Neuronal stem cell (in vitro differentiated cells): Measurements from ENCODE around the gene RSAD1.

Experiments used
- DNase-seq: peaks from one replicate; pipeline ENCODE4 v3.0.0-alpha.2; 2013; ENCODE audit warnings: low spot score
- H2AFZ ChIP-seq: one replicate; pipeline ENCODE4 v1.6.1; 2013; ENCODE audit warnings: mild to moderate bottlenecking, low read length, inconsistent platforms
- H2AK5ac ChIP-seq: 2 replicates; pipeline ENCODE4 v1.6.1; 2013; ENCODE audit warnings: low read depth, mild to moderate bottlenecking, inconsistent platforms, low read length, moderate library complexity, mixed read lengths
- H2BK120ac ChIP-seq: 2 replicates; pipeline ENCODE4 v1.6.1; 2013; ENCODE audit warnings: low read depth, mild to moderate bottlenecking, inconsistent platforms, low read length, moderate library complexity, mixed read lengths
- H2BK12ac ChIP-seq: one replicate; pipeline ENCODE4 v1.6.1; 2013; ENCODE audit warnings: low read length, inconsistent platforms
- H2BK15ac ChIP-seq: 2 replicates; pipeline ENCODE4 v1.6.1; 2013; ENCODE audit warnings: mild to moderate bottlenecking, low read length, inconsistent platforms, mixed read lengths
- H2BK5ac ChIP-seq: one replicate; pipeline ENCODE4 v1.6.1; 2013; ENCODE audit warnings: inconsistent platforms, mild to moderate bottlenecking, low read length, moderate library complexity
- H3K14ac ChIP-seq: one replicate; pipeline ENCODE4 v1.6.1; 2013; ENCODE audit warnings: low read length, inconsistent platforms
- H3K18ac ChIP-seq: 2 replicates; pipeline ENCODE4 v1.6.1; 2013; ENCODE audit warnings: low read length, inconsistent platforms
- H3K23ac ChIP-seq: 2 replicates; pipeline ENCODE4 v1.6.1; 2013; ENCODE audit warnings: low read depth, mild to moderate bottlenecking, mixed read lengths, low read length, inconsistent platforms; ENCODE audit not compliant: poor library complexity
- H3K27ac ChIP-seq: replicated peaks from 3 replicates; pipeline ENCODE4 v1.5.1; 2013; ENCODE audit warnings: low read length, inconsistent platforms
- H3K27me3 ChIP-seq, 3 experiments: 2 replicates each; pipeline ENCODE4 v1.6.1; 2013; ENCODE audit warnings: low read length in 3 of 3, mild to moderate bottlenecking in 2 of 3, inconsistent platforms in 1 of 3, low read depth in 1 of 3, mixed read lengths in 1 of 3, moderate library complexity in 1 of 3; ENCODE audit not compliant: control insufficient read depth in 3 of 3, insufficient read depth in 3 of 3
- H3K36me3 ChIP-seq, 2 donors: replicated peaks in 1 of 2; 2 replicates each; pipeline ENCODE4 v1.6.1; 2013; ENCODE audit warnings: low read length in 2 of 2; ENCODE audit not compliant: control insufficient read depth in 2 of 2, insufficient read depth in 2 of 2
- H3K4ac ChIP-seq: 2 replicates; pipeline ENCODE4 v1.6.1; 2013; ENCODE audit warnings: inconsistent platforms, mild to moderate bottlenecking, low read length, moderate library complexity
- H3K4me1 ChIP-seq, 2 donors: 1 replicate in 1 of 2; 2 replicates in 1 of 2; pipeline ENCODE4 v1.6.1; 2013; ENCODE audit warnings: low read length in 2 of 2, low read depth in 1 of 2; ENCODE audit not compliant: control insufficient read depth in 2 of 2, insufficient read depth in 1 of 2
- H3K4me2 ChIP-seq: one replicate; pipeline ENCODE4 v1.6.1; 2013; ENCODE audit warnings: mild to moderate bottlenecking, low read length, inconsistent platforms; ENCODE audit not compliant: insufficient read depth, poor library complexity, severe bottlenecking
- H3K4me3 ChIP-seq, 2 donors: 2 replicates each; pipeline ENCODE4 v1.5.1; 2013; ENCODE audit warnings: low read length in 2 of 2, mild to moderate bottlenecking in 2 of 2, inconsistent platforms in 1 of 2, moderate library complexity in 1 of 2
- H3K79me1 ChIP-seq: one replicate; pipeline ENCODE4 v1.6.1; 2013; ENCODE audit warnings: low read depth, mild to moderate bottlenecking, inconsistent platforms, low read length, moderate library complexity
- H3K9ac ChIP-seq: one replicate; pipeline ENCODE4 v1.6.1; 2013; ENCODE audit warnings: mild to moderate bottlenecking, low read depth, low read length, inconsistent platforms; ENCODE audit not compliant: poor library complexity
- H3K9me3 ChIP-seq, 2 donors: replicated peaks in 1 of 2; 2 replicates each; pipeline versions ENCODE3 to v1.6.1; 2013; ENCODE audit warnings: low read length in 2 of 2, mild to moderate bottlenecking in 2 of 2, inconsistent platforms in 1 of 2, low read depth in 1 of 2, mixed read lengths in 1 of 2, moderate library complexity in 1 of 2; ENCODE audit not compliant: control insufficient read depth in 2 of 2, insufficient read depth in 1 of 2
- H4K8ac ChIP-seq: one replicate; pipeline ENCODE4 v1.6.1; 2013; ENCODE audit warnings: low read depth, mild to moderate bottlenecking, inconsistent platforms, low read length, moderate library complexity
- H4K91ac ChIP-seq: one replicate; pipeline ENCODE4 v1.6.1; 2013; ENCODE audit warnings: low read length, low read depth, mild to moderate bottlenecking, inconsistent platforms; ENCODE audit not compliant: poor library complexity
- WGBS, 2 donors: extraction: QIAGEN DNeasy Blood & Tissue Kit; methylation state at CpG; one replicate each; pipeline ENCODE4 v1.1.7; 2013; ENCODE audit warnings: missing lambda C conversion rate in 2 of 2, mixed read lengths in 1 of 2; ENCODE audit not compliant: insufficient read length in 2 of 2, insufficient replicate concordance in 1 of 2; ENCODE audit errors: extremely low coverage in 2 of 2; 5-methylcytosine and 5-hydroxymethylcytosine counted together

The RSAD1 gene

GRCh38 chr17:50432125-50432762 is 46.4 kb upstream of the RSAD1 start:
- H3K9me3 ChIP-seq: no peaks in the 10 kb centered on the region
- no peak overlapping the region for H2AK5ac ChIP-seq
- no peak overlapping the region for H4K91ac ChIP-seq
- H3K9ac ChIP-seq: no peak overlapping the region
- H3K4ac ChIP-seq: no peak overlapping the region
- WGBS, 2 donors: no CpG with 5 or more reads among the region's 4 CpGs
- H2BK5ac ChIP-seq: no peak overlapping the region
- no peak overlapping the region for H3K27ac ChIP-seq
- H2AFZ ChIP-seq: no peak overlapping the region
- H2BK120ac ChIP-seq: no peak overlapping the region
- no peak overlapping the region for H3K4me3 ChIP-seq
- no peak overlapping the region for H3K23ac ChIP-seq
- H4K8ac ChIP-seq: no peak overlapping the region
- no peak overlapping the region for H2BK12ac ChIP-seq
- H3K36me3 ChIP-seq: no peaks in the 10 kb centered on the region
- H3K79me1 ChIP-seq: no peaks in the 10 kb centered on the region
- H3K18ac ChIP-seq: no peak overlapping the region
- H2BK15ac ChIP-seq: no peak overlapping the region
- H3K14ac ChIP-seq: no peak overlapping the region
- H3K4me1 ChIP-seq: peaks cover 0 to under 1% of the 10 kb centered on the region in 2 donors
- DNase-seq: no peak
- no peak overlapping the region for H3K4me2 ChIP-seq
- no peaks in the 10 kb centered on the region for H3K27me3 ChIP-seq

GRCh38 chr17:50437409-50437808 is 41.3 kb upstream of the RSAD1 start:
- H3K4ac ChIP-seq: no peak overlapping the region
- H3K4me1 ChIP-seq: no peaks in the 10 kb centered on the region
- no peak overlapping the region for H3K14ac ChIP-seq
- no peak overlapping the region for H4K8ac ChIP-seq
- no peak overlapping the region for H2AFZ ChIP-seq
- no peak overlapping the region for H2BK5ac ChIP-seq
- H2AK5ac ChIP-seq: no peak overlapping the region
- no peak overlapping the region for H3K4me3 ChIP-seq
- no CpG with 5 or more reads among the region's 4 CpGs for WGBS, 2 donors
- no peak overlapping the region for H3K27ac ChIP-seq
- no peaks in the 10 kb centered on the region for H3K9me3 ChIP-seq
- no peak overlapping the region for H3K18ac ChIP-seq
- no peaks in the 10 kb centered on the region for H3K36me3 ChIP-seq
- H3K27me3 ChIP-seq: peaks cover 0 to 3% (median 0%) of the 10 kb centered on the region in 3 experiments
- no peak overlapping the region for H3K9ac ChIP-seq
- no peak overlapping the region for H3K4me2 ChIP-seq
- H4K91ac ChIP-seq: no peak overlapping the region
- no peaks in the 10 kb centered on the region for H3K79me1 ChIP-seq
- DNase-seq: no peak
- H2BK15ac ChIP-seq: no peak overlapping the region
- H3K23ac ChIP-seq: no peak overlapping the region
- H2BK120ac ChIP-seq: no peak overlapping the region
- H2BK12ac ChIP-seq: no peak overlapping the region

- no peak overlapping the region for H2AK5ac ChIP-seq
- no peak overlapping the region for H3K4me2 ChIP-seq
- no peak overlapping the region for H3K4me3 ChIP-seq
- no peaks in the 10 kb centered on the region for H3K79me1 ChIP-seq
- WGBS, 2 donors: no CpG with 5 or more reads among the region's 4 CpGs
- no peak for DNase-seq
- H4K91ac ChIP-seq: no peak overlapping the region
- peaks cover 0 to 3% (median 0%) of the 10 kb centered on the region in 3 experiments for H3K27me3 ChIP-seq
- H3K23ac ChIP-seq: no peak overlapping the region
- H3K4ac ChIP-seq: no peak overlapping the region
- H2BK12ac ChIP-seq: no peak overlapping the region
- H3K18ac ChIP-seq: no peak overlapping the region
- no peak overlapping the region for H2BK120ac ChIP-seq
- no peak overlapping the region for H3K9ac ChIP-seq
- no peak overlapping the region for H2AFZ ChIP-seq
- H2BK5ac ChIP-seq: no peak overlapping the region
- no peak overlapping the region for H3K27ac ChIP-seq
- no peaks in the 10 kb centered on the region for H3K9me3 ChIP-seq
- no peak overlapping the region for H2BK15ac ChIP-seq
- H4K8ac ChIP-seq: no peak overlapping the region
- no peaks in the 10 kb centered on the region for H3K36me3 ChIP-seq
- no peak overlapping the region for H3K14ac ChIP-seq
- no peaks in the 10 kb centered on the region for H3K4me1 ChIP-seq
These were observed 39.7 kb upstream of the RSAD1 start for GRCh38 chr17:50439008-50439407.

- Histone ChIP-seq H3K4ac (no peak overlapping the region), H3K36me3 (no peaks in the 10 kb centered on the region), H2BK5ac (no peak overlapping the region), H2AK5ac (no peak overlapping the region), H3K23ac (no peak overlapping the region), H2BK15ac (no peak overlapping the region), H3K4me2 (no peak overlapping the region), H2BK120ac (no peak overlapping the region), H3K9me3 (no peaks in the 10 kb centered on the region), H3K27me3 (peaks cover 0 to 3% (median 0%) of the 10 kb centered on the region in 3 experiments), H3K4me3 (no peak overlapping the region), H3K27ac (no peak overlapping the region), H3K14ac (no peak overlapping the region), H2AFZ (no peak overlapping the region), H3K79me1 (no peaks in the 10 kb centered on the region), H4K8ac (no peak overlapping the region), H3K9ac (no peak overlapping the region), H3K4me1 (no peaks in the 10 kb centered on the region), H3K18ac (no peak overlapping the region), H4K91ac (no peak overlapping the region), H2BK12ac (no peak overlapping the region)
- no peak for DNase-seq
- WGBS, 2 donors: no CpG with 5 or more reads among the region's 4 CpGs
These were observed 38.4 kb upstream of the RSAD1 start for GRCh38 chr17:50440172-50440837.
